HPDE6-E6E7 (cell line): ENCODE measurements around the gene FAM131C.
A peak's percentile ranks its signal among the peaks of the same experiment; 100 is the strongest.
"Not testable (repeated sequence)": the region's sequence is repeated elsewhere in the genome, so short reads cannot be mapped to it uniquely, and the experiment has no call there.

Experiments
- DNase-seq: peaks from one replicate; pipeline ENCODE4 v3.0.0; 2011; ENCODE audit warnings: missing footprints; ENCODE audit errors: extremely low spot score

FAM131C gene

DNA sequence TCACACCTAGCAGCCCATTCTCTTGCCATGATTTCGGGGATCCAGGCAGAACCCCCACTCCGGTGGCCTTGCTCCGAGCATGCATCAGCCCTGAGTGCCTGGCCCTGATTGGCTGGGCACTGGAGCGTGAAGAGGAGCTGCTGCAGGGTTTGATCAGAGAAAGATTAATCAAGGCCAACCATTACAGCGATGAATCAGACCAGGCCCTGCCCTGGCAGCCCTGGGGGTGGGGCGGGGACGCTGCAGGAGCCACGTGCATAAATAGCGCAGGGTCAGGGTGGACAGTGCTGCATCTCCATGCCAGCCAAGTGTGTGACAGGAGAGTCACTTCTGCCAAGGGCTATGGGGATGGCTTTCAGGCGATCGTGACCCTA, 3.4 kb upstream of the FAM131C start:
- peak; percentile 58 for DNase-seq

DNA sequence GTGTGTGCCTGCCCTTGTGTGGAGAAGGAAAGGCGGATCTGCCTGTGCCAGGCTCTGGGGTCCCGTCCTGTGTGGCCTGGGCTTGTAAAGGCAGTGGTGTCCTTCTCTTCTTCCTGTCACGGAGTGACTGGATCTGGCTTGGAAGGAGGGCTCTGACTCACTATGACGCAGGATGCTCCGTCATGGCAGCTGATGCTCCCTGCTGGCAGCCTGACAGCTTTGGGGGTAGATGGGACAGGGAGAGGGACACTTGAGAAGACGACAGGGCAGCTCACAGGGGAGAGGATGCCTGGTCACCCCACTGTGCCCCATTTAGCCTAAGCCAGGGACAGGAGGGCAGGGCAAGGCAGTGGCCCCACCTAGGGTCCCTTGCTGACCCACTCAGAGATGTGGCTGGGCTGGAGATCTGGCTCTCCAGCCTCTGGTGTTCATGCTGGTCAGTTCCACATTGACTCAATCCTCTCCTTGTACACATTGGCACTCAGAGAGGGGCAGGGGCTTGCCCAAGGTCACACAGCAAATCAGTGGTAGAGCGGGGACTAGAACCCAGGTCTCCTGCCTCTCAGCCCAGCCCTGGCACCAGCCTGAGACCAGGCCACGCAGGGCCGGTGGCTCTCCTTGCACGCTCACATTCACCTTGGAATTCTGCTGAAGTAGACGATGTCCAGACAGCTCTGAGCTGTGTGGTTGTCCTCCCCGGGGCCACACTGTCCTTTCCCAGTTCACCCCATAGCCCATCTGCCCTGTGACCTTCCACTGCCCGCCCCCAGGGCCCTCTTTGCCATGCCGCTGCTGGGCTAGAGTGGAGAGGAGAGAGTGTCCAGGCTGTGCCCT, 2.8 kb upstream of the FAM131C start:
- DNase-seq, result peak; percentile 89

DNA sequence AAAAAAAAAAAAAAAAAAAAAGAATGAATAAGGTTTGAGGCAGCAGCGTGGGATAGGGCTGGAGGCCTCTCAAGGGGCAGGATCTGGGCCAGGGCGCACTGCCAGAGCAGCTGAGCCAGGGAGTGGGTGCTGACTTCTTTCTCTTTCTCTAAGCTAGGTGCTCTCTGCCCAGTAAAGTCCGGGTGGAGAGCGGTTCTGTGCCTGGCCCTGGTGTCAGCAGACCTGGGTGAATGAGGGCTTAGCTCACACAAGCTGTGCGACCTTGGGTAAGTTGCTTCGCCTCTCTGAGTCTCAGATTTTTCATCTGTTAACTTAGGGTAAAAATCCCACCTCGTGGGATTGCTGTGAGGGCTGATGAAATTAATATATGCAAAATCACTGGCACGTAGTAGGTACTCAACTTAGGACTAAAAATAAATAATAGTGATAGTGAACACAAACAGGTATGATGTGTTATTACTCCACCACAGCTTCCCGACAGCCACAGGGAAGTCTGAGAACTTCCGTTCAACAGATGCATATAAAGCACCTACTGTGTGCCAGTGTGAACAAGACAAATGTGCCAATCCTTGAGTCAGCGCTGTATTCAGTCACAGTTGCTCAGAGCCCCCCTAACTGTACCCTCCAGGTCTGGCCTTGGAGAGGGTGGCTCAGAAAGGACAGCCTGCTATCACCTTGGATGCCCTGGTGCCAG, 2.0 kb upstream of the FAM131C start:
- DNase-seq, result no peak

DNA sequence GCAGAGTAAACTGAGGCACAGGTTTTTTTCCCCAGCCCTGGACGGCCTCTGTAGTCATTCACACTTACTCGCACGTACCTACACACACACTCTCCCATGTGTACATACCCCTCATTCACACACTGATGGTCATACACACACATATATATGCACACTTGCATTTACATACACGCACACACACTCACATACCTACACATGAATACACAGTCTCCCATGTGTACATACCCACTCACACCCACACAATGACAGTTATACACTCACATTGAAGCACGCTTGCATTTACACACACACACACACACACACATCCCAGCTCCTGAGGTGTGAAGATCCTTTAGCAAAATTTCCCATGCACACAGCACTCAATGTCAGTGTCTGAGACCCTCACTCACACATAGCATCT, 766 bp upstream of the FAM131C start:
- no peak for DNase-seq

DNA sequence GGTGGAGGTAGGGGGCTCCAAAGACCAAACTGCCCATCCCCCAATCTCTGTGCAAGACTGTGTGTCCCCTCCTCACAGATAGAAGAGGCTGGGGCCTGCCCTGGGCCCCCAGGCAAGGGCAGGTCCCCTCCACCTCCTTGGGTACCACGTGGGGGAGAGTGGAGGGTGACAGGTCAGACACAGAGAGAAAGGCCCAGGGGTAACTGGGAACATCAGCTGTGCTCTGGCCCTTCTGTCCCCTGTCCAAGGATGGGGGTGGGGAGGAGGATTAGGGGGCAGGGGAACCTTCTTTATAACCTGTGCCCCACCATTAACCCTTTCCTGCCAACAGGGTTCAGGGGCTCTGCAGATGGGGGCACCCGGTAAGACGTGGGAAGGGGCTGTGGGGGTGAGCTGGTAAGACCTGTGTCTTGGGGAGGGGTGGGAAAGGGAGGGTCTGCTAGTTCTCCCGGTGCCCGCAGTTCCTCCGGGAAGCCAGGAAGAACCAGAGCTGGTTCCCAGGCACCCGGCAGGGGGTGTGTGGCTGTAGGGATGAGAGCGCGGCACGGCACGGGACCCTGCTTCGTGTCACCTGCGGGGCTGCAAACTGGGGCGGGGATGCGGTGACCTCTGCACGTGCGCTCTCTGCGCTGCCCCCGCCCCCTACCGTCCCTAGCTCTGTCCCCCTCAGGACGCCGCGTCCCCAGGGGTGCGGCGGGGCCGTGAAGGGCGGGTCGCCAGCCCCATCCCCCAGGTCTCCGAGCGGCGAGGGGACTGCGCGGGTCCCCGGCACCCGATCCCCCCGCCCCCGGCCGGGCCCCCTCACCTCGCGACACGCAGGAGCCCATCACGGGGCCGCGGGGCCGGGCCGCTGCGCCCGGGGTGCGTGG, 601 bp downstream of the FAM131C start:
- no peak for DNase-seq

DNA sequence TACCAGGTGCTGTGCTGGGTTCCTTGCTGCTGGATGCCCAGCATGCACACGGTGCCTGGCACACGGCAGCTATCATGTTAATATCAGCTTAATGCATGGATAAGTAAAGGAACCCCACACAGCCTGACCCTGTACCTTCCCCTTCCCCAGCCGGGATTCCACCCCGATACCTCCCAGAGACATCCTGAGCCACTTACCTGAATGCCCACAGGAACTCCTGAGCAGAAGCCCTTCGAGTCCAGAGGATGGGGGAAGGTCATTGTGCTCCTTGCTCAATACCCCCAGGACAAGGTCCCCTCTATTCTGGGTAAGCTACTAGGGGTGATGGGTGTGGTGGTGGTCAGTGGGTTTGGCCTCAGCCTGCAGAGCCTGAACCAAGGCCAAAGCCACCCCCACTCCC, 1.4 kb downstream of the FAM131C start:
- DNase-seq, result no peak

DNA sequence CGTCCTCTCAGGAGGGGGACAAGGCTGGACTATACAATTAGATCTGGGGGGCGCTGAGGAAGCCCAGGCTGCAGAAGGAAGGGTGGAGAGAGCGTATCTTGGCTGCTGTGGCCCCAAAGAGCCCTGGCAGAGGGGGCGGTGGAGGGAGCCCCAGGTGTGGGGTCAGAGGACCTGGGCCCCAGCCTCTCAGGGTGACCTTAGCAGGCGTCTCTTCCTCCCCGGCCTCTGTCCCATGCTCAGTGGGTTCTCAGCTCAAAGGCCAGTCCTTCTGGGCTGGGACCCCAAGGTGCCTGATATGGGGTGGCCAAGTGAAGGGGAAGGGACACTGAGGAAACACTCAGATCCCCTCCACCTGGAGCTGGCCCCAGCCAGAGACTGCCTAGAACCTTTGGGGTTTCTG, 1.8 kb downstream of the FAM131C start:
- DNase-seq, result no peak

DNA sequence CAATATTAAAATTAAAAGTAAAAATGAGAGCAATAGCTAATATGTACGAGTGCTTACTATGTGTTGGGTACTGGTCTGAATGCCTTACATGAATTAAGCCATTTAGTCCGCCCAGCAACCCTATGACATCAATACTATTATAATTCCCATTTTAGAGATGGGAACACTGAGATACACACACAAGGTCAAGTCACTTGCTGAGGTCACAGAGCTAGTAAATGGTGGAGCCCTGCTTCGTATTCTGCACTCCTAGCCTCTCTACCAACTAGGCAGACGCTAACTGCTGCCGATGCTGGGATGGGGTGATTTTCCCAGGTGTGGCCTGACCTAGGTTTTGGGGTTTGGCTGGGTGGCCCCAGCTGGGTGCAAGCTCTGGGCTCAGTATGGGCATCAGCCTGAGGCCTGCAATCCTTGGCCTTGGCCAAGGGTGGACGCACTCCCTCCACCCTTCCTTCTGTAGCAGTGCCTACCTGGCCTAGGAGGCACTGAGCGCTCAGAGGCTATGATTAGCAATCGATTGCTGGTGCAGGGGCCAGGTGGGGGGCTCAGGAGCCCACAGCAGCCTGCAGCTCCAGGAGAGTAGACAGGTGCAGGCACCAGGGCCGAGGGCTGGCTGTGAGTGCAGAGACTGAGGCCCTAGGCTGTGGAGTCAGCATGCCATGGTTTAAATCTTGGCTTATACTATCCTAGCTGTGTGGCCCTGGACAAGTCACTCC, 2.7 kb downstream of the FAM131C start:
- DNase-seq, result no peak

DNA sequence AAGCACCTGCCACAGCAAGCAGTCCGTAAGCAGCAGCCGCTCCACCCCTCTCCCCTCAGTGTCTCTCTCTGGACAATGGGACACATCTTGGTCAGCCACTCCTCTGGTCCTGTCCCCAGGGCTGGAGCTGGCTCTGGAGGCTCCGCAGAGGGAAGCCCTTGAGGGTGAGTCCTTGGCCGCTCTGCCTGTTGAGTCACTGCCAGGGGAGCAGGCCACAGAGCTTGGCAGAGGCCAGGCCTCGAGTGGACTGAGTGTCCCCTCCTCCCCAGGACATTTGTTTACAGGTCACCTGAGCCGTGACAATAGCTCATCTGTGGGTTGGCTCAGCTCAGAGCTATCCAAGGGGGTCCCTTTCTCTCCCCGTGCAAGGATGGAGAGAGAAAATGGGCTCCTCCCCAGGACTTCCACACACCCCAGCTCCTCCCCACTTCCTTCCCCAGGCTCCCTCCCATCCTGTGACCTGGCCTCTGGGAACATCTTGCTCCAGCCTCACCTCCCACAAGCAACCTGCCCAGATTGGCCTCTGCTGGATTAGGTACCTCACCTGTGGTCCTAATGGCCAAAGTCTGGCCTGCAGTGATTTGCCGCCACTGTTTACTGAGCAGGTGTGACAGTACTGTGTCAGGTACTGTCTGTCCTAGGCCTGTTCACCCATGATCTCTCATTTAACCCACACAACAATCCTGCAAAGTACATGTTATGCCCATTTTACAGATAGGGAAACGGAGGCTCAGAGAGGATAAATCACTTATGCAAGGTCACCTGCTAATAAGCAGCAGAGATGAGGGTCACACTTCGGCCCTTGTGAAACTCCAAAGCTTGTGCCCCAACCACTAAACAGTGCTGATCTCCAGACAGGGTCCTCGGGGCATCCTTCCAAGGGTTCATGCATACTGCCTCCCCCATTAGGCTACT, 4.8 kb downstream of the FAM131C start:
- no peak for DNase-seq

DNA sequence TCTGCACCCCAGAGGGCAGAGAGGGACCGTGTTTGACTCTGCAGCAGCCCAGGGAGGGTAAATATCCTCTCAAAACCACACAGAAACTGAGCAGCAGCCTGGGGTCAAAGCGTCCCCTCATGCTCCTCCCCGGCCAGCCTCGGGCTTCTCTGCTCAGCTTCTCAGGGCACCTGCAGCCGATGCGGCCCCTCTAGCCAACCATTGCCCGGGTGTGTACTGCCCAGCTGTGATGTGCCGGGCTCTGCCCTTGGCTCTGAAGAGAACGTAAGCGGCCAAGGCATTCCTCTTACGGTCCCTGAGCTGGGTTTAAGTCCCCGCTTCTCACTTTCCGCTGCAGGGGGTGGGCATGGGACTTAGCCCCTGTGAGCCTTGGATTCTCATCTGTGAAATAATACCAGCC, 5.5 kb downstream of the FAM131C start:
- DNase-seq, result no peak

DNA sequence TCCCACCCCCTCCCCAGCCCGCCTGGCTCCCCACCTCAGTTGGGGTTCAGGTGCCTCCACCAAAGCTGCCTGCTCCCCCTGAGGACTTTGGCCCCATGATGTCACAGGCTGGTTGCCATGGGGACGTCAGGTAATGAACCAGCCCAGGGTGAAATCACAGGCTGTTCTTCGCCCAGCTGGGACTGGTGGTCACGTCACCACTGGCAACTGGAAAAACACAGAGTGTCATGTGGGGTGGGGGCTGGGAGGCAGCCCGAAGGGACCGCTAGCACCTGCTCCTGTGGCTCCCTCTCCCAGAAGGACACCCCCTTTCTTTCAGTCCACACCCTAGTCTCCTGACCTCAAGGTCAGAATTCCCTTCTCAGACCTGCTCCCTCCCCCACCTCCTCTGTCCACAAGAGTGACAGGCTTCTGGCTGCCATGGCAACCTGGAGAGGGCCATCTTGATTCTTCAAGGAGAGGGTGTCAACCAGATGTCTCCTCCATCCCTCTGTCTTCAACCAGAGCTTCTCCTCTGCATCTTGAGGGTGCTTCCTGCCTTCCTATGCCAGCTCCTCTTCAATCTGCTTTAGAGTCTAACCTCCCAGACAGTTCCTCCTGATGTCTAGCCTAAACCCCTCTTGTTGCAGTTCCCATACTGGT, 6.2 kb downstream of the FAM131C start:
- peak; percentile 78 for DNase-seq

DNA sequence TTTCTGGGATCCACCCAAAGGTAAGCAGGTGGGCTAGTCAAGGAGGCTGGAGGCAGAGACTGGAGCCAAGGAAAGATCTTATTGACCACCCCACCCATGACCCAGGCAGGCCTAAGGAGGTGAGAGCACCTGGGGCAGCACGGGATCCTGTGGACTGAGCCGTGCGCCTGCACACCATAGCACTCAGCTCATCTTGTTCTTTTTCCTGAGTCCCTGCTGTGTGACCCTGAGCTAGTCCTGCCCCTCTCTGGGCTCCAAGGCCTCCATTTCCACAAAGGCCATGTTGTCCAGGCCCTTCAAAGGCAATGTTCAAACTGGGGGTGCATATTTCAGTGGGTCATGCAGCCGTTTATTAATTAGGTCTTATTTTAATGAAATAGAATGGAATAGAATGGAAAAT, 7.2 kb downstream of the FAM131C start:
- no peak for DNase-seq

DNA sequence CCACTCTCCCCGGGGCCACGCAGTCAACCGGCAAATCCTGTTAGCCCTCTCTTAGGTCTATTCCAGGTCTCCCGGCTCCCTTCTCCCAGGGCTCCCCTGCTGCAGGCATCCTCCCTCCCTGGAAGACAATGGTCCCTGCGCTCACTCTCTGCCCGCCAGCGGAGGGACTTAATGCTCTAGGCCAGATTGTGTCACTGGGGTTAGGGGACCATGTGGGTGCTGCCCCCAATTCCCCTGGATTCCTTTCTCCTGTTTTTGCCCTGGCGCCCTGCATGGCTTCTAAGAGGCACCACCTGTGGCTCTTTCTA, 8.2 kb downstream of the FAM131C start:
- DNase-seq, result no peak

DNA sequence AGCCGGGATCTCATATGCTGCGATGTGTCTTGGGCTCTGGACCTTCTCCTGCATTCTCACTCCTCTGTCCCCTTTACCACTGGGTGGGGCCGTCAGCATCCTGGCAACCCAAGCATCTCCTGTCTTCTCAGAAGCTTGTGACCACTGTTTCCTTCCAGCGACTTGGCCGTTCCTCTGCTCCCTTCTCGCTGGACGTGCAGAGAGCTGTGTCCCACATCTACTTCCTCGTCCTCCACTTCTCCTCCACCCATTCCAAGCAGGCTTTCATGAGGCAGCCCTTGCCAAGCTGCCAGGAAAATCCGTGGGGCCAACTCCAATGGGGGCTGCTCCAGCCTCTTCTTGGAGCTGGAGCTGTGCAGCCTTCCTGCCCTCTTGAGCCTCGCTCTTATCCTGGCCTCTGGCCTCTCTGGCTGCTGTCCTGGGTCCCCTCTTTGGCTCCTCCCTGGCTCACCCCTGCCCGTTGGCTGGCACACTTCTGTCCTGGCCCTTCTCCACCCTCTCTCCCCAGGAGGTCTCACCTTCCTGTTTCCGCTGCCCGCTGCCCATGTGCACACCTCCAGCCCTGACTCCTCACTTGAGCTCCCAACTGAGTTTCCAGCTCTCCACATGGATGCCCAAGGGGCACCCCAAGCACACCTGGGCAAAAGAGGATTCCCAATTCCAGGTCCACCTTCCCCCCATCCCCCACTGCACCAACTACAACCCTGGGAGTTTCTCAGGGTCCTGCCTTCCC, 8.7 kb downstream of the FAM131C start:
- no peak for DNase-seq

DNA sequence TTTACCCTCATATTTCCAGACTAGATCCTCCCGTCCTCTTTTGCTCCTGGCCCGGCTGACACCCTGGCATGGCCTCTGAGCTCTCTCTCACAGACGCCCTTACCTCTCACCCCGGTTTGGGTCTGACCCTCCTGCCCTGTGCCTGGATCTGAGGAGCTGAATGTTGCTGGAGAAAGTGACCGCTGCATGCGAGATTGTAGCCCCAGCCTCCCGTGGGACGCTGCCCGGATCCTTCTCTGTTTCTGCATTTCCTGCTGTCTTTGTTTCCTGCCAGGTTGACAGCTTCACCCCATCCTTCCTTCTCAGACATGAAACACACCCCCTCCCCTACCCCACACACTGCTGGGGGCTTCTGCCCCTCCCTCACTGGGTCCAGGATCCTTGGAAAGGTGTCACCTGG, 9.5 kb downstream of the FAM131C start:
- DNase-seq, result no peak

DNA sequence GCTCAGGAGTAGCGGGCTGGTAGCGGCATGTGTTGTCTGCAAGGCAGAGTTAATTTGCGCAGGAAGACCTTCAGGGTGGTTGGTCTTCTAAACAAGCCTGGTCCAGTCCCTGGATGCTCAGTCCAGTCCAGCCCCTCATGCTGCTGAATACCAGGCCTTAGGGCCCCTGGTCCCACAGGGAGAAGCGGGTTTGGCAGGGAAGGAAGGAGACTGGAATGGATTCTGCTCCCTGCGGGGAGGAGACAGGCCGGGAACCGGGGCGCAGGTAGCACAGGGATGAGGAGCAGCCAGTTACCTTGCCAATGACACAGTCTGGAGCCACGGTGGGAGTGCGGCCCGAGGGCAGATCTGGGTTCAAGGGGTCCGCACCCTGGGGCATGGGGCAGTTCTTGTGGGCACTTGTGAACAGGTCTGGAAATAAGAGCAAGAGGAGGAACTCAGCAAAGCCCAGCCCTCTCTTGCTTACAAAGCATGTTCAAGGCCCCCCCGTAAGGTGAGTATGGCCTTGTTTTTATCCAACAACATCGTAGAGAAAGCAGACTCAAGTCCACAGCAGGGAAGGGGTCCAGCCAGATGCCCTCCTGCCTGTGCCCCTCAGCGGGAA, 10.1 kb downstream of the FAM131C start:
- DNase-seq, result no peak

DNA sequence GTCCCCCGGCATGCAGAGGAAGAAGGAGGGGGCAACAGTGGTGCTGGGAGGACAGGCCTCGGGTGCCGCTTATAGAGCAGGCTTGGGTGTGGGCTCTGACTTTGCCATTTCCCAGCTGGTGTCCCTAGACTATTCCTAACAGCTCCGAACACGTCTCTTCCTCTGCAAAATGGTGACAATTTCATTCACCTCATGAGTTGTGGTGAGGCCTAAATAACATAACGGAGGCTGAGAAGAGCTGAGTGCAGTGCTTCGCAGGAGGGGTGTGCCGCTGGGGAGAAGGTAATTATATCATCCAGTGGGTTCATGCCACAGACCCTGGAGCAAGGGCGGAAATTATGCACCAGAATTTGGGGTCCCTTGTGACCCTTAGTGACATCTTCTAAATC, 10.8 kb downstream of the FAM131C start:
- DNase-seq, result not testable (repeated sequence)

DNA sequence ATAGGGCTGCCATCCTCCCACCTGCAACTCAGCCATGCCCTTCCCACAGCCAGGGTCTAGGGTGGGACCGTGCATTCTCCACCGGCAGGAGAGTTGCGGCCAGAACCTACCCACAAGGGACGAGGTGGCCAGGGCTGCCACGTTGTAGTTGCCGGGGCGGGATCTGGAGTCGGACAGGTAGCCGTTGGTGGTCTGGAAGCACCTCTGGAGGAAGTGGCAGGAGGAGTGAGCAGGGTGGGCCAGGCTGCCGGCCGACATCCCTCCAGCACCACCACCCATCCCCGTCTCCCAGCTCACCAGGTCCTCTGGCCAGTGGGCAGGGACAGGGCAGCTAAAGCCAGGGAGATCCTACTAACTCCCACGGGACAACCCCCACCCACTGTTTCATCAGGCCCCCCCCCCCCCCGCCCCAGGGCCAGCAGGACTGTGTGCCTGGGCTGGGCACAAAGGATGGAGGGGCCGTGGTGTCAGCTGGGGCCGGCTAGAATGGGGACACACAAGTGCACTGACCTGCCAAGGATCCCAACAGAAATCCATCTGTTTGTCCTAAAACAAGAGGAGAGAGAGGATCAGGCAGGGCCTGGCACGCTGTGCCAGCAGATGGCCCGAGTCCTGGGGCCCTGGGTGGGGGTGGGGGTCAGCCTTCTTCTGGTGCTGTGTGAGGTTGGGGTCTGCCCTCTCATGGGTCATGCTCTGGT, 11.3 kb downstream of the FAM131C start:
- DNase-seq, result not testable (repeated sequence)

DNA sequence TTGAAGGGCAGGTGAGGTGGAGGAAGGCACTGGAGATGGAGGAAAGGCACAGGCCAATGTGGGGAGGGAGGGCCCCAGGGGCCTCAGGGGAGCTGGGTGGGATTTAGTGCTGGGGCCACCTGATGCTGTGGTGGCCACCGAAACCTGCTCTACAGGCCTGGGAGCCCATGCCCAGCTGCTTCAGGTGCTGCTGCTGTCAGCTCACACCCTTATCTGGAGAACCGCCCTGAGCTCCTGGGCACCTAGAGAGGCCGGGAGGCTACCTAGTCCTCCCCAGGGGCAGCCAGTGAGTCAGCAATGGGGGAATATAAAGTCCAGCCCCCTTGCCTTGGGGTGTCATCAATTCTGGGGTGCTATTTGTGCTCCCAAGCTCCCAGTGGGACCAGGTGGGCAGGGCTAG, 12.2 kb downstream of the FAM131C start:
- no peak for DNase-seq
